HepG2 (cell line): ENCODE measurements around the gene USP11. TPM values are rescaled to one million over a fixed set of nuclear protein-coding genes. Genes with fewer than 3 reads are reported as not detected.

Source experiments
- AFF4 ChIP-seq: sonication (generic); formaldehyde crosslinking; IDR thresholded peaks from 2 replicates; pipeline ENCODE4 v1.4.0; 2020; ENCODE audit warnings: missing genetic modification reagents
- CBX1 ChIP-seq: IDR thresholded peaks from one replicate; pipeline ENCODE4 v1.6.1; 2016; ENCODE audit warnings: antibody characterized with exemption, low read depth
- CEBPB ChIP-seq: IDR thresholded peaks from 2 replicates; pipeline ENCODE4 v1.6.1; 2011; ENCODE audit warnings: low read depth, low read length, improper control_type of control experiment, borderline replicate concordance
- FOXP1 ChIP-seq, 2 experiments: fragments of 450-650 bp in 1 of 2; IDR thresholded peaks; 2 replicates each; pipeline ENCODE4 v1.6.1; 2017 to 2018; ENCODE audit warnings: antibody characterized with exemption in 1 of 2
- HIVEP1 ChIP-seq: sonication (generic); formaldehyde crosslinking; IDR thresholded peaks from 2 replicates; pipeline ENCODE4 v1.4.0; 2020; ENCODE audit warnings: mild to moderate bottlenecking, missing genetic modification reagents
- HNRNPL ChIP-seq: fragments of 200-400 bp; formaldehyde crosslinking; IDR thresholded peaks from 2 replicates; pipeline ENCODE4 v1.6.1; 2017; ENCODE audit warnings: mild to moderate bottlenecking, low read depth, low read length
- MTERF4 ChIP-seq: sonication (generic); formaldehyde crosslinking; IDR thresholded peaks from 2 replicates; pipeline ENCODE4 v1.8.0; 2023; ENCODE audit warnings: mild to moderate bottlenecking, missing genetic modification reagents
- NFAT5 ChIP-seq: sonication (generic); formaldehyde crosslinking; IDR thresholded peaks from 2 replicates; pipeline ENCODE4 v1.4.0; 2020; ENCODE audit warnings: missing genetic modification reagents
- SMARCE1 ChIP-seq: fragments of 450-650 bp; IDR thresholded peaks from 2 replicates; pipeline ENCODE4 v1.6.1; 2017; ENCODE audit warnings: borderline replicate concordance
- SNAI1 ChIP-seq: sonication (generic); formaldehyde crosslinking; IDR thresholded peaks from 2 replicates; pipeline ENCODE4 v1.5.0; 2020; ENCODE audit warnings: mild to moderate bottlenecking, missing genetic modification reagents, borderline replicate concordance
- ZFP62 ChIP-seq: sonication (generic); formaldehyde crosslinking; IDR thresholded peaks from 2 replicates; pipeline ENCODE4 v1.4.0; 2020; ENCODE audit warnings: missing genetic modification reagents
- ZNF136 ChIP-seq: sonication (generic); formaldehyde crosslinking; IDR thresholded peaks from 2 replicates; pipeline ENCODE4 v1.8.1; 2022; ENCODE audit warnings: low read depth, mild to moderate bottlenecking, moderate library complexity, missing genetic modification reagents
- ZNF17 ChIP-seq: sonication (generic); formaldehyde crosslinking; IDR thresholded peaks from 2 replicates; pipeline ENCODE4 v1.5.0; 2020; ENCODE audit warnings: mild to moderate bottlenecking, missing genetic modification reagents
- ZNF451 ChIP-seq: sonication (generic); formaldehyde crosslinking; IDR thresholded peaks from 2 replicates; pipeline ENCODE4 v1.5.0; 2020; ENCODE audit warnings: mild to moderate bottlenecking, missing genetic modification reagents
- ZNF563 ChIP-seq: sonication (generic); formaldehyde crosslinking; IDR thresholded peaks from 2 replicates; pipeline ENCODE4 v1.8.0; 2022; ENCODE audit warnings: mild to moderate bottlenecking, moderate library complexity, missing genetic modification reagents
- ZNF687 ChIP-seq: sonication (generic); formaldehyde crosslinking; IDR thresholded peaks from 2 replicates; pipeline ENCODE4 v1.5.1; 2020; ENCODE audit warnings: mild to moderate bottlenecking, missing genetic modification reagents, moderate library complexity
- polyA plus RNA-seq, 8 experiments: library from polyadenylated mRNA; depleted of rRNA in 3 of 8; stranded (reverse) in 7 of 8; unstranded in 1 of 8; fragments of >200 nt; fragmentation: Illumina TruSeq in 4 of 8; extraction: Trizol in 4 of 8; gene quantifications; 2 replicates each; pipeline versions ENCODE4 v1.2.1 to v1.2.3, GENCODE V29; 2011 to 2016; ENCODE audit warnings: low read depth in 4 of 8, missing spikeins in 1 of 8, mixed read lengths in 1 of 8; ENCODE audit not compliant: insufficient read depth in 1 of 8
- total RNA-seq, 5 experiments: library from RNA; depleted of rRNA; stranded (reverse); fragments of >200 nt; fragmentation: Illumina TruSeq; extraction: Trizol; gene quantifications; 2 replicates each; pipeline ENCODE4 v1.2.3, GENCODE V29; 2016; ENCODE audit warnings: low read depth in 1 of 5

Gene USP11
- total and polyA plus RNA-seq, 2 of the 13 experiments (the other 11 are each of a cell fraction or from before 2014, with no cell fraction given) = 23.8 to 31.7 TPM

- TF ChIP-seq NFAT5 (CRISPR knock-in tag) (peak; percentile 31; the same call in 1 of the 2 replicates), SNAI1 (CRISPR knock-in tag) (no peak), ZNF687 (CRISPR knock-in tag) (peak; percentile 93), ZNF563 (CRISPR knock-in tag) (no peak), MTERF4 (CRISPR knock-in tag) (no peak), FOXP1 (IDR thresholded peaks at IDR 0.05) (no peak), FOXP1 (CRISPR knock-in tag; IDR thresholded peaks at IDR 0.05) (no peak), ZNF136 (CRISPR knock-in tag) (no peak), HNRNPL (no peak), SMARCE1 (no peak), ZNF451 (CRISPR knock-in tag) (no peak), AFF4 (CRISPR knock-in tag) (no peak), ZNF17 (CRISPR knock-in tag) (no peak), CBX1 (no peak), CEBPB (no peak), HIVEP1 (CRISPR knock-in tag) (no peak), ZFP62 (CRISPR knock-in tag) (no peak)
These were observed at the start of gene USP11 (continued) for GRCh38 chrX:47232803-47233332.
